ENCODE results near the gene PGLYRP3.

GRCh38 chr1:153354515-153355193 is 41.9 kb upstream of the PGLYRP3 start:
- TF ChIP-seq, protein P1, sequence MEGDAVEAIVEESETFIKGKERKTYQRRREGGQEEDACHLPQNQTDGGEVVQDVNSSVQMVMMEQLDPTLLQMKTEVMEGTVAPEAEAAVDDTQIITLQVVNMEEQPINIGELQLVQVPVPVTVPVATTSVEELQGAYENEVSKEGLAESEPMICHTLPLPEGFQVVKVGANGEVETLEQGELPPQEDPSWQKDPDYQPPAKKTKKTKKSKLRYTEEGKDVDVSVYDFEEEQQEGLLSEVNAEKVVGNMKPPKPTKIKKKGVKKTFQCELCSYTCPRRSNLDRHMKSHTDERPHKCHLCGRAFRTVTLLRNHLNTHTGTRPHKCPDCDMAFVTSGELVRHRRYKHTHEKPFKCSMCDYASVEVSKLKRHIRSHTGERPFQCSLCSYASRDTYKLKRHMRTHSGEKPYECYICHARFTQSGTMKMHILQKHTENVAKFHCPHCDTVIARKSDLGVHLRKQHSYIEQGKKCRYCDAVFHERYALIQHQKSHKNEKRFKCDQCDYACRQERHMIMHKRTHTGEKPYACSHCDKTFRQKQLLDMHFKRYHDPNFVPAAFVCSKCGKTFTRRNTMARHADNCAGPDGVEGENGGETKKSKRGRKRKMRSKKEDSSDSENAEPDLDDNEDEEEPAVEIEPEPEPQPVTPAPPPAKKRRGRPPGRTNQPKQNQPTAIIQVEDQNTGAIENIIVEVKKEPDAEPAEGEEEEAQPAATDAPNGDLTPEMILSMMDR (IDR thresholded peaks at IDR 0.05), result no peak
- no peak for TF ChIP-seq POLR2A (IDR thresholded peaks at IDR 0.05)

Measured in prostate gland (tissue), 2 donors.